HG03108 (cell line): Measurements from ENCODE around the gene CACNB3.
"Not testable (repeated sequence)": the region's sequence is repeated elsewhere in the genome, so short reads cannot be mapped to it uniquely, and the experiment has no call there.

Experiments used
- ATAC-seq: cut with Tn5 transposase; IDR thresholded peaks from one replicate; pipeline ENCODE4 v1.9.1; 2021; ENCODE audit warnings: moderate library complexity; ENCODE audit not compliant: unreplicated experiment

CACNB3 gene

DNA sequence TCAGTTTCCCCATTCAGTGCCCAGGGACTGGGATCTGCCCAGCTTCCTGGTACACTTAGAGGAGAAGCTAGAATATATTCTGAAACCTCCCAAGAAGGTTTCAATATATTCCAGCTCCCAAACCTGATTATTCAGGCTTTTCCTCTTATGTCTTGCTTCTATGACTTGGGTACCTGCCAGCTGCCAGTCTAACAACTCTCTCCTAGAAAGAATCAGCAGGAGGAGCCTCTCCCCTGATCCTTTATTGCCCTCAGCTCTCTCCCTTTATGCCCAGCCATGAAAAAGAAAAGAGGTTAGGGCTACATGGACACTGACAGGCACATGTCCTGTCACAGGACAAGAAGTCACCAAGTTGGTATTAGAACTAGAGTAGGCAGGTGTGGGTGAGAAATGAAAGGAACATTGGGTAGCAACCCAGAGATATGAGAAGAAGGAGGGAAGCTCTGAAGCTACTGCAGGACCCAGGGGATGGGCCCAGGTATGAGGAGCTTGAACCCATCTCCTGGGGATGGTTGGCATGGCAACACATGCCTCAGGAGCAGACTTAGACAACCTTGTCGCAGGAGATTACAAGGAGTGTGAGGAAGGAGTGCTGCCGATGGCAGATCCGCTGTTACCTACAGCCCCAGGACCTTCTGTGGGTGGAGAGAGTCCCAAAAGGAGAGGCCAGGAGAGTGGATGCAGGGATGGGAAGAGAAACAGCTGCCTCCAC is 2.0 kb upstream of the CACNB3 start:
- no peak for ATAC-seq

- ATAC-seq = no peak
Observed at GRCh38 chr12:48818831-48819590, 715 bp downstream of the CACNB3 start.

GRCh38 chr12:48819986-48820725 is 1.9 kb downstream of the CACNB3 start:
- ATAC-seq = no peak

GRCh38 chr12:48822139-48822538 is 3.8 kb downstream of the CACNB3 start:
- no peak for ATAC-seq

DNA sequence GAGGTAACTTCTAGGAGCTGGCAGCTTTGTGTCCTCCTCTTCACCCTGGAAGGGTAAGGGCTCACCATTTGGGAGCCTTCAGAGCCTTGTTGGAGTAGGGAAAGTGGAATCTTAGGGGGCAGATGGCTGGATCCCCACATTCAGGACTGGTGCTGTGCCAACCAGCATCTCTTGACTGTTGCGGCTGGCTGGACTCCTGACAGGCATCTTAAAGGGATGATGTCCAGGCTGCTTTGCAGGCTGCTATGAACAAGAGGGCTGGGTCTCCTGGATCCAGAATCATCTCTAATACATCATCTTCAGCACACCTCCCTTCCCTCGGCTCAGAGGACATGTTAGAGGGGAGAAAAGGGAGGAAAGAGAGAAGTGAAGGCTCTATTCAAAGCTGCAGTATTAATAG is 4.4 kb downstream of the CACNB3 start:
- no peak for ATAC-seq

- ATAC-seq = no peak
Observed at GRCh38 chr12:48823281-48823680, 5.0 kb downstream of the CACNB3 start.

DNA sequence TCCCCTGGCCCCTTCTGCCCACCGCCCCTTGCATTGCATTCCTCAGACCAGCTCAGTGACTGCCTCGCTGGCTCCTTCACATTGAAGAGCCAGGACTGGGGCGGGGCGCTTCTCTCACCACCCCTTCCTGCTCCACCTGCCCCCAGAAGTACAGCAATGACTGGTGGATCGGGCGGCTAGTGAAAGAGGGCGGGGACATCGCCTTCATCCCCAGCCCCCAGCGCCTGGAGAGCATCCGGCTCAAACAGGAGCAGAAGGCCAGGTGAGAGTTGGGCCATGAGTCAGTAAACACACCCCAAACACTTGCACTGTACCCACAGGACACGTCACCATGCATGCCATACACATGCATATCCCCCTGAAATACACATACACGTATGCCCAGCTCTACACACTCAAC is 5.8 kb downstream of the CACNB3 start:
- no peak for ATAC-seq

DNA sequence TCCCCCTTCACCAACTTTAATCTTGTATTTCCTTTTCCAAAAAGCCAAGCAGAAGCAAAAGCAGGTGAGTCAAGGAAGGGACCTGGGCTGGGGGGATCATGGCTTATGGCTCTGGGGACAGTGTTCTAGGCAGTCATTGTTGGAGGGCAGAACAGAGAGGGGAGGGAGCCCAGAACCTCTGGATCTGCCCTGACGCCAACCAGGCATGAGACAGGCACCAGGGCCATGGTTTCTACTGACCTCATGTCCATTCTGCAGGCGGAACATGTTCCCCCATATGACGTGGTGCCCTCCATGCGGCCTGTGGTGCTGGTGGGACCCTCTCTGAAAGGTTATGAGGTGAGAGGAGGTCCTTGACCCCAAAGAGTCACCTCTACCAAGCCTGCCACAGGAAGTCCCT is 6.6 kb downstream of the CACNB3 start:
- no peak for ATAC-seq

DNA sequence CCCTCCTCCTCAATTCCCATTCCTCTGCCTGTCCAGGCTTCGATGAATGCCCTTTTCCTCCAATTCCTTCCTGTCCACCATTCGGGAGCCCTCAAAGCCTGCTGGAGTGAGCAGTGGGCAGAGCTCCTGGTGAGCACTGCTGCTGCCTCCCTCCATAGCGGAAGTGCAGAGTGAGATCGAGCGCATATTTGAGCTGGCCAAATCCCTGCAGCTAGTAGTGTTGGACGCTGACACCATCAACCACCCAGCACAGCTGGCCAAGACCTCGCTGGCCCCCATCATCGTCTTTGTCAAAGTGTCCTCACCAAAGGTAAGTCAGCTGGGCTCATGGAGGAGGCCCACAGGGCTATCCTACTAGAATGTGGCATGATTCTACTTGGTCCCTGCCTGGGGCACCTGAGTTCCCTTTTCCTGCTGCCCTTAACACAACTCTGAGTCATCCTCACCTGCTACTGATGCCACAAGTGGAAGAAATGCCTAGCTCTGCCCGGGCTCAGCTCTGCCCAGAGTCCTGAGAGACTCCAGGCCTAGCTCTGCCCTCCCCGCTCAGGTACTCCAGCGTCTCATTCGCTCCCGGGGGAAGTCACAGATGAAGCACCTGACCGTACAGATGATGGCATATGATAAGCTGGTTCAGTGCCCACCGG is 8.0 kb downstream of the CACNB3 start:
- no peak for ATAC-seq

- ATAC-seq = no peak
Observed at GRCh38 chr12:48827026-48827425, 8.7 kb downstream of the CACNB3 start.

GRCh38 chr12:48827513-48828096 is 9.3 kb downstream of the CACNB3 start:
- no peak for ATAC-seq

DNA sequence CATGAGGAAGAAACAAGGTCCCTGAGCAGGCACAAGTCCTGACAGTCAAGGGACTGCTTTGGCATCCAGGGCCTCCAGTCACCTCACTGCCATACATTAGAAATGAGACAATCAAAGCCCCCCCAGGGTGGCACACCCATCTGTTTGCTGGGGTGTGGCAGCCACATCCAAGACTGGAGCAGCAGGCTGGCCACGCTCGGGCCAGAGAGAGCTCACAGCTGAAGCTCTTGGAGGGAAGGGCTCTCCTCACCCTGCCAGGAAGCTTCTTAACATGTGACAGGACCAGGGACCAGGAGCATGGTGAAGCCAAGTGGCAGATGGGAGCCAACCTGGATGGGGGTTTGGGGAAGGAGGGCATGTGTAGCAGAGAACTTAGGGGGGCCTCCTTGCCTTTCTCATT is 10.0 kb downstream of the CACNB3 start:
- ATAC-seq = no peak

DNA sequence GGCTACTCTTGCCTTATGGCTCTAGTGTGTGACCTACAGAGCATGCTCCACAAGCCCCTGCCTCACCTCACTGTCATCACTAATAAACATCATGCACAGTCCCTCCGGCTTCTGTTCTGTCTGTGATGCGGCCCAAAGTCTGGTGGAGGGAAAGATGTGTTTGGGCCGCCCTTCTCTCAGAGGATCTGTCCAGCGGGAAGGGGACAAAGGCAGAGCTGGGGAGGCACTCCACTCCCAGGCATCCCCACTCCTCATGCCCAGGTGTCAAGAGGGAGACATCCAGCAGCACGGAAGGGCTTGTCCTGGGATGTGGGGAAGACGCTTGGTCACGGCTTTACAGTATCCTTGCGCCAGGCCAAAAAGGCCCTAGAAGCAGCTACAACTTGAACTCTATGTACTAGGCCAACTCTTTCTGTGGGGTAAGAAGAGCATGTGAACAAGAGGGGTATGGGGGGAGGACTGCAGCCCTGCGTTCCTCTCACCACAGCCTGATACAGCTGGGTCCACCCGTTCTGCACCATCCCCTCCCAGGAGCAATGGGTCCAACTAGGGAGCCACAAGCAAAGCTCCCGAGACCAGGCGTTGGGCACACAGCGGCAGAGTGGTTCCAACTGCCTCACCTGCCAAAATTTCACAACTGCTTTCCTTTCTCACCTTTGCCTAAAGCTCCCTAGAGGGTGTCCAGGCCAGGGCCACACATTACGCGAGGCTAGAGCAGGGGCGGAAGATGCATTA is 10.7 kb downstream of the CACNB3 start:
- no peak for ATAC-seq

GRCh38 chr12:48831257-48831656 is 13.0 kb downstream of the CACNB3 start:
- no peak for ATAC-seq

DNA sequence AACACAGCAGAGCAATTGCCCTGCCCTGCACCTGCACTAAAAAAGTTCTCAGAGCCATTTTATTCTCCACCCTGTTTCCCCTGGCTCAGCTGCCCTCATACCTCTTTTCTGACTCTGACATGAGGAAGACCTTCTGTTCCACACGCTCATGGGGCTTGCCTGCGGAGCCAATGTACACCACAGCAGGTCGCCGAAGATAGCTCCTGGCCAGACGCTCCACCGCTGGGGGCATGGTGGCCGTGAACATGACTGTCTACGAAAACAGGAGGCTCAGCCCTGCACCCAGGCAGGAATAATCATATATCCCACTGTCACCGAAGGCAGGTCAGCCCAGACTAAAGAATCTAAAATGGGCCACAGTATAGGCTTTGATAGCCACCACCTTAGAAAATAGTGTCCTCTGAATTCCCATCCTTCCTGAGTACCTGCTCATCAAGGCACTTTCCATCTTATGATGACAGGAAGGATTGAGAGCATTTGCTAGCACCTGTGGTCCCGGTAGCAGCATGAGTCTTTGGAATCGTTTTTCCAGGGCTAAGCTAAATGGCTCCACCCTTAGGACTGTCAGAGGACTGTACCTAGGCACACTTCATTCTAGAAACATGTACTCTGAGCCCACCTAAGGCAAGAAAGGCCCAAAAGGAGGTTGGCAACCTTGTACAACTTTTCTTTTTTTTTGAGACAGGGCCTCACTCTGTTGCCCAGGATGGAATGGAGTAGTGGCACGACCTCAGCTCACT is 14.2 kb downstream of the CACNB3 start:
- ATAC-seq = no peak

DNA sequence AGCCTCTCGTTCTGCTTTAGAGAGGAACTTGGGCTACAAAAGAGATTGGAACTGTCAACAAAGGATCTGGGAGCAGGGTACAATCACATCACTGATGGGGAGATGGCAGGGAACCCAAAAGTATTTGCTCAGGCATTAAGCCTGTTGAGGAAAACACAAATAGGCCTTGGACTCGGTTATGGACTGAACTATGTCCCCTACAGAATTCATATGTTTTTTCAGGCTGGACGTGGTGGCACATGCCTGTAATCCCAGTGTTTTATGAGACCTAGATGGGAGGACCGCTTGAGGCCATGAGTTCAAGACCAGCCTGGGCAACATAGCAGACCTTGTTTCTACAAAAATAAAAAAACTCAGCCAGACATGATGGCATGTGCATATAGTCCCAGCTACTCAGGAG is 19.8 kb downstream of the CACNB3 start:
- no peak for ATAC-seq

GRCh38 chr12:48842021-48842420 is 23.7 kb downstream of the CACNB3 start:
- not testable (repeated sequence) for ATAC-seq

DNA sequence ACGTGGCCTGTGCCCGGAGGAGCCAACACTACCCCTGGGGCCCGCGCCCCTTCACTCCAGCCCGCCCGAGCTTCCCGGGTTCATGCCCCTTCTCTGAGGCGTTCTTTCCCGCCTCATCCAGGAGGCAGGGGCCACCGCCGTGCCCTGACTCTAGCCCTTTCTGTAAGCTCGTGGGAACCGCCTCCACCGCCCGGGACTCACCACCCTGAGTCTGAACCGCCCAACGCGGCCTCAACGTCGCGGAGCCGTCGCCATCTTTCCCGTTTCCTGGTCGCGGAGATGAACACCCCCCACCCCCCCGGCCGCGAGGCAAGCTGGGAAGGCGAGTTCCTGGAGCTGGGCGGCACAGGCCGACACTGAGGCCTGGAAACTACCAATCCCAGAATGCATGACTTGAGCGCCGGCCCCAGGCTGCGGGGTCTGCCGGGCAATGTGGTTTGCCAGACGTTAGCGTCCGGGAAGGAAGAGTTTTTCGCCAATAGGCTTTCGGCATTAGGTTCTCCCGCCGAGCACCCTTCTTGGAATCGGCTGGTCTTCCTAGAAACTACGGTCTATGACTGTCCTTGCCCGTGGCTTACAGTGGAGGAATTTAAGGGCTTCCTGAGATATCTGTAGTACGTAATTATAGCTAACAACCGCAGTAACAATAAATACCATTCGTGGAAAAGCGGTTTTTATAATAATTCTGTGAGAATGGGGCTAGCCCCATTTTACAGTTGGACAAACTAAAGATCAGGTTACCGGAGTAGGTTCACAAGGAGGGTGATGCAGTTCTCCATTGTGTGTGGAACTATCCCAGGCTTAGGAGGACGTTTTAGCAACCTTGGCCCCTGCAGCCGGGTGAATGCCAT is 33.8 kb downstream of the CACNB3 start, which contains the start of gene DDX23:
Gene DDX23, minus strand, starts transcription at position 281 of the 851 bp plus-strand sequence. CDS start 6,381 bp downstream, outside the sequence.
- peak; percentile 96 for ATAC-seq
